HG03558 (cell line): Measurements from ENCODE around the gene MIB2.
"Not testable (repeated sequence)": the region's sequence is repeated elsewhere in the genome, so short reads cannot be mapped to it uniquely, and the experiment has no call there.

Experiments used
- ATAC-seq: cut with Tn5 transposase; IDR thresholded peaks from one replicate; pipeline ENCODE4 v1.9.1; 2021; ENCODE audit warnings: moderate number of reproducible peaks; ENCODE audit not compliant: unreplicated experiment; ENCODE audit errors: extremely low read depth

Gene MIB2

DNA sequence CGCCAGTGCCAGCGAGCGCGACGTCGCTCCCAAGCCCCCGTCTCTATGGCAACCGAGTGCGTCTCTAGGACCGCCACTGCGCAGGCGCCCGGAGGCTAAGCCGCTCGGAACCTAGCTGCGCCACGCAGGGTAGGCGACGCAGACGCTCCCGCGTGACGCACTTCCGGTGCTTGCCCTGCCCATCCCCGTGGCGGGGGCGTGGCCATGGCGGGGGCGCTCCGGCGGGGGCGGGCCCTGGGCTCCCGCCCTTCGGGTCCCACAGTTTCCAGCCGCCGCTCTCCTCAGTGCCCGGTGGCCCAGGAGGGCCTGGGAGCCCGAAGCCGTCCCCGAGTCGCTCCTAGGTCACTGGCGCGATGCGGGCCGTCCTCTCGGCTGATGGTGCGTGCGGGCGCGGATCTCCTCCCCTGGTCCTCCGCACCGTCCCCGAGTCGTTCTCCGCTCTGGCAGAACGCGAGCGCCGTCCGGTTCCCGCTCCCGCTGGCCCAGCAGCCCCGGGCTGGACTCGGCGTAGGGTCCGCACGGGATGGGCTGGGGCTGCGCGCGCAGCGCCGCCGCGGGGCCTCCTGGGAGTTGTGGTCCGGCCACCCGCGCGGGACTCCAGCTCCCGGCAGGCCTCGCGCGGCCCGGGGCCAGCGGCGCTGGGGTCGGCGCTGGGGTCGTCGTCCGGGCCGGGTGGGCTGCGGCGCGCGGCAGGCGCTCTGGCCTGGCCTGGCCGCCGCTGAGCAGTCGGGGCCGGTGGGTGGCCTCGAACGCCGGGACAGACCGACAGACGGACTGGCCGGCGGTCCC lies at the start of gene MIB2:
Gene MIB2 (plus strand): TSS at position 245 of the 789 bp plus-strand sequence. CDS start 7,953 bp downstream, outside the sequence.
- ATAC-seq, result peak; percentile 62

DNA sequence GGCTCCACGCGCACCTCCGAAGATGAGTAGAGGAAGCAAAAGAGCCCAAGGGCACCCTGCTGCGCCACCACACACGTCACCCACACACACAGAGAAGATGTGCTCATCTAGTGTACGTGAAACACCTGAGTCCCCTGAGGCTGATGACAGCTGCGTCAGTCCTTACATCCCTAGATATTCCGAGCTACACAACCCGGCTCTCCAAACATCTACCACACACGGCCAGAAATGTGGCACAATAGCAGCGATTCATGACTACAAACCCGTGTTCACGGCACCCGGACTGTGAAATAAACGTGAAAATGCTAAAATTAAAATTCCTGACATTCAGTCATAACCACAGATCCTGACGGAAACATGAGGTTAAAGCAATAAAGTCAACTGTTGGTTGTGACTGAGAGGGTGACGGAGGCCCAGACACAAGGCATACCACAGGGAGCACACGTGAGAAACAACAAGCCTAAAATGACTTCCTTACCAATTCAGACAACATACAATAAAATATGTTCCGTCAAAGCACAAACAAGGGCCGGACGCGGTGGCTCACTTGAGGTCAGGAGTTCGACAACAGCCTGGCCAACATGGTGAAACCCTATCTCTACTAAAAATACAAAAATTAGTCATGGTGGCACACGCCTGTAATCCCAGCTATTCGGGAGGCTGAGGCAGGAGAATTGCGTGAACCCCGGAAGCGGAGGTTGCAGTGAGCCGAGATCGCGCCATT lies 48.0 kb upstream of the MIB2 start:
- ATAC-seq, result no peak

DNA sequence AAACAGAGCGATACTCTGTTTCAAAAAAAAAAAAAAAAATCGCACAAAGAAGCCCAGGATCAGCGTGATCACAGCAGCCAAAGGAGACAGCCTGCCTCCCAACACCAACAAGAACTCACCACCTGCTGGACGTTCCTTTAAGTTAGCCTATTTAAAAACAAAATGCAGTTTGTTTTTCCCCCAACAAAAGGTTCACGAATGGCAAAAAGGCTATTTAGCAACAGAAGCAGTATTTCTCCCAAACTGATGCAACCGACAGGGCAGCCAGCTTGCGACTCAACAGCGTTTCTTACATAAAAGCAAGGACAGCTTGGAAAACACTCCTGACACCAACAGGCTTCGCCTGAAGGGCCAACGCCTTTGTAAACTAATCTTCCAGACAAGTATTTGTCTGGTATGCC lies 47.4 kb upstream of the MIB2 start:
- no peak for ATAC-seq

DNA sequence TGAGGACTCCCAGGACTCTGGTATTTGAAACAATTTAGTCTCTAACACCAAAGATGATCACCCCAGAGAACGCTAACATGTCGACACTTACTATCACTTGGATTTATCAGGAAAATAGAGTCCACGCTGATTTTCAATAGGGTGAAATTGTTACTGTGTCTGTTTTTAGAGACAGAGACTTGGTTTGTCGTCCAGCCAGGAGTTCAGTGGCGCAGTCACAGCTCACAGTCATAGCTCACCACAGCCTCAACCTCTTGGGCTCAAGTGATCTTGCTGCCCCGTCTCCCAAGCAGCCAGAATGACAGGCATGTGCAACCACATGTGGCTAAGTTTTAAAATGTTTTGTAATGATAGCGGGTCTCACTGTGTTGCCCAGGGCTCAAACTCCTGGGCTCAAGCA lies 46.0 kb upstream of the MIB2 start:
- no peak for ATAC-seq

DNA sequence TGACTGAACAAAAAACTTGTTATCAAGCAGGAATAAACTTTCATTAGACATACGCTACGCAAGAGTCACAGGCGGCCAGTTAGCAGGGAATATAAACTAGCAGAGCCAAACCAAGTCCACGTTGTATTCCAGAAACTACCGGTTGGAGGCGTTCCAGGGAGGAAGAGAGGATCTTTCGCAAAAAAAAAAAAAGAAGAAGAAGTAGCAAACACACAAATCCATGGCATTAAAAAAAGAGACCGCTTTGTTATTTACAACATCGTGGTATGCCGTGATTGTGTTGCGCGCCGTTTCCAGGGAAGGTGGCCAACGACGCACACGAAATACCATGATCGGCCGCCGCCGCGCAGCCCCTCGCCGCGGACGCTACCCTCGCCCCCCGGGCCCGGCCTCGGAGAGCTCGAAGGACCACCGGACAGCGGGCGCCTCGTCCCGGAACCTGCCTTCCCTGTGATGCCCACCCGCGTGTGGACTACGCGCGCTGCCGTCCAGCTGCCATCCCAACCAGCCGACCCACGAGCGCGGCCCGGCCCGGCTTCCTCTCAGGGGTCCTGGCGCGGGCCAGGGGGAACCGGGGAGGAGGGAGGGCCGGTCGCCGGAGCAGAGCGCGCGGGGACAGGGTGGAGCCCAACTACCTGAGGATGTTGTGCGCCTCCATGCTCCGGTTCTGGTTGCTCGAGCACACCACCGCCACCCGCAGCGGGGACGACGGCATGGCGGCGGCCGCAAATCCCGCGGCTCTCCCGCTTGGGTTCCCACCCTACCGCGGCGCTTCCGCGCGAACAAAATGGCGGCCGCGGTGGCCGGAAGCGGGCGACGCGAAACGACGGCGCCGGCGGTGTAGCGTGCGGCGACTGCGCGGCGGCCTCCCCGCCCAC lies 41.2 kb upstream of the MIB2 start:
- ATAC-seq, result peak; percentile 49

DNA sequence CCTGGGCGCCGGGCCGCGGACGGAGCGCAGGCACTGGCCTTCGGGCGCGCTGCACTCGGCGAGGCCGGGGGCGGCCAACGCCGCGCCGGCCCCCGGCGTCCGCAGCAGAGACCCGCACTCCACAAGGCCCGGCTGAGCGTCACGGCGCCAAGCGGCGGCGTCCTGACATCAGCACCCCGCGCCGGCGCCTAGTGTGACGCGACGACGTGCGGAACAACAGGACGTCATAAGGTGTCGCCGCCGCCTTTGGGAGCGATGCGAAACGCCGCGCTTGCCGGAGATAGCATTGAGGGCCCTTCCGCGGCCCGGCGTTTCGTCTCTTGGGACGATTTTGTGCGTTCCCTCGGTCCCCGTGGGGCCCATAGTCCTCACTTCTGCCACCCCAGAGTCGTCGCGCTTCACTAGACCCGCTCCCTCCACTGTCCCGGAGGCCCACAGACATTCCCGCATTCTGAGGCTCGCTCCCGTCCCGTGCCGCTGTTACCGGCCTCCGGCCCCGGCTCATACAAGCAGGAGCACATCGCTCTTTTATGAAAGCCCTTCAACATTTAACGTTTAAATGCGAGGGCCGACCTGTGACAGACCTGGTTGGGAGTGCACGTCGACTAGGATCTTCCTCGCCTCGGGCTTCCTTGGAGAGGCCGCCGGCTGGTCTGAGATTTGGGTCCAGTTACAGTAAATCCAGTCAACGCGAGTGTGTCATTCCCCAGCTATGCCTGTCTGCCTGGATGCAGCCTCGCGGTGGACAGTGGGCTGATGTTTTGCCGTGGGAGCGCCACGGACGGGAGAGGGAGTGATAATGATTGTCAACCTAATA lies 40.4 kb upstream of the MIB2 start, which contains the start of gene SSU72:
Gene SSU72 (minus strand): TSS at position 143 of the 817 bp plus-strand sequence. CDS start 306 bp downstream, outside the sequence.
- ATAC-seq, result peak; percentile 49

- no peak for ATAC-seq
Measured at GRCh38 chr1:1577367-1578011, 37.8 kb upstream of the MIB2 start.

DNA sequence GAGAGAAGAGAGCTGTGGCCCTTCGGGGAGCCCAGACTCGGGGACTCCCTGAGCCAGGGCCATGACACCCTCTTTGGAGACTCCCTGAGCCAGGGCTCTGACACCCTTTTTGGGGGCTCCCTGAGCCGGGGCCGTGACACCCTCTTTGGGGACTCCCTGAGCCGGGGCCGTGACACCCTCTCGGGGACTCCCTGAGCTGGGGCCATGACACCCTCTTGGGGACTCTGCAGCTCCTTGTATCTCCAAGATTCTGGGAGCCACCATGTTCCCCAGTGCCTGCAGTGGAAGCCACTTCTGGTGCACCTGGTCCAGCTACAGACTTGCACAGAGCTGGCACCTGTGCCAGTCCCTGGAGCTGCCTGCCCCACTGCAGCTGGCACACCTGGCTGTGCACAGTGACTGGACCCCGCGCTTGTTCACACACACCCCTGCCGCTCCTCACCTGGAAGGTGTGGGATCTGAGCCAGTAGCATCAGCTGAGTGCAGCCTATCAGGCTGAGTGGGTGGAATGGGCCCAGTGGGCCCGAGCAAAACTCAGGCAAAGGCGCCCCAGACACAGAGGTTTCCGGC lies 36.8 kb upstream of the MIB2 start:
- no peak for ATAC-seq

DNA sequence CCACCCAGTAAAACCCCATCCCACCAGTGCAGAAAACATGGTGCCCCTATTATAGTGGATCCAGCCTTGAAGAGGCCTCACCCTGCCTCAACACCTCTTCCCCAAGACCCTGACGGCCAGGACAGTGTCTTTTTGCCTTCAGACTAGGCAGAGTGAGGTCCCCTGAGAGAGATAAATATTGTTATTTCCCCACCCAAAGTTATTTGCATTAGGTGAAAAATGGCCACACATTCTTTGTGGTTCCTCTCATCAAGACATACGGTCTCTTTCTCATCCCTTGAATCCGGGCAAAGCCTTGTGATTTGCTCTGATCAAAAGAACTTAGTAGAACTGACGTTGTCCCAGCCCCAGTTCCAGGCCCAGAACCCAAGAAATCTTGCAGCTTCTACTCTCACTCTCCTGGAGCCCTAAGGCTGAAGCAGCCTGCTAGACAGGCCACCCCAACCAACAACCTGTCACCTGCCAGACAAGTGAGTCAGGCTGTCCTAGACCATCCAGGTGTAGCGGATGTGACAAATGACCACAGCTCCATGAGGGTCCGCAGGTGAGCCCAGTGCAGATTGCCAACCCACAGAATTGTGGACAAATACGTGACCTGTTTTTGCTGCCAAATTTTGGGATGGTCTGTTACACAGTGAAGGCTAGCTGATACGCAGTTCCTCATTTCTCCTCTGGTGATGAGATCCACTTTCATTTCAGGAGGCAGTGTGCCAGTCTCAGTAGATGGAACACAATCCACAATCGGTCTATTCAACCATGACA lies 32.5 kb upstream of the MIB2 start:
- no peak for ATAC-seq

- ATAC-seq, result no peak
Measured at GRCh38 chr1:1583347-1584010, 31.8 kb upstream of the MIB2 start.

GRCh38 chr1:1591452-1591851 lies 23.8 kb upstream of the MIB2 start:
- no peak for ATAC-seq

- ATAC-seq, result no peak
Measured at GRCh38 chr1:1593834-1594601, 21.3 kb upstream of the MIB2 start.

DNA sequence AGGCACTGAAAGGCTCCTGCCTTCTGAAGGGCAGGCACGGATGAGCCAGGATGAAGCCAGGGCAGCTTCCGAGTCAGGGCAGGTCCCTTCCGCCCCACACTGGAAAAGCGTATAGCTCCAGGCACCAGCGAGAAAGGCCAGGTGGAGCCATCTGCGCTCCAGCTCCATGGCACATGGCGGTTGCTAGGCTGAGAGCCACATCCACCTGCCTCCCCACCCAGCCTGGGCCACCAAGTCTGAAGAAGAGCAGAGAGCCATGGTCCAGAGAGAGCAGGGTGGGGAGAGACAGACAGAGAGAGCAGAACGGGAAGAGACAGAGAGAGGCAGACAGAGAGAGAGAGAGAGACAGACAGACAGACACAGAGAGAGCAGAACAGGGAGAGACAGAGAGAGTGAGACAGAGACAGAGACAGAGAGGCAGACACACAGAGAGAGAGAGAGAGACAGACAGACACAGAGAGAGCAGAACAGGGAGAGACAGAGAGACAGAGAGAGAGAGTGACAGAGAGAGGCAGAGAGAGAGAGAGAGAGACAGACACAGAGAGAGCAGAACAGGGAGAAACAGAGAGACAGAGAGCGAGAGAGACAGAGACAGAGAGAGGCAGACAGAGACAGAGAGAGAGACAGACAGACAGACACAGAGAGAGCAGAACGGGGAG lies 20.6 kb upstream of the MIB2 start:
- no peak for ATAC-seq

DNA sequence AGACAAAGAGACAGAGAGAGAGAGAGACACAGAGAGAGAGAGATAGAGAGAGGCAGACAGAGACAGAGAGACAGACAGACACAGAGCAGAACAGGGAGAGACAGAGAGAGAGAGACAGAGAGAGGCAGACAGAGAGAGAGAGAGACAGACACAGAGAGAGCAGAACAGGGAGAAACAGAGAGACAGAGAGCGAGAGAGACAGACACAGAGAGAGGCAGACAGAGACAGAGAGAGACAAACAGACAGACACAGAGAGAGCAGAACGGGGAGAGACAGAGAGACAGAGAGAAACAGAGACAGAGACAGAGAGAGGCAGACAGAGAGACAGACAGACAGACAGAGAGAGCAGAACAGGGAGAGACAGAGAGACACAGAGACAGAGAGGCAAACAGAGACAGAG lies 20.0 kb upstream of the MIB2 start:
- ATAC-seq, result not testable (repeated sequence)

DNA sequence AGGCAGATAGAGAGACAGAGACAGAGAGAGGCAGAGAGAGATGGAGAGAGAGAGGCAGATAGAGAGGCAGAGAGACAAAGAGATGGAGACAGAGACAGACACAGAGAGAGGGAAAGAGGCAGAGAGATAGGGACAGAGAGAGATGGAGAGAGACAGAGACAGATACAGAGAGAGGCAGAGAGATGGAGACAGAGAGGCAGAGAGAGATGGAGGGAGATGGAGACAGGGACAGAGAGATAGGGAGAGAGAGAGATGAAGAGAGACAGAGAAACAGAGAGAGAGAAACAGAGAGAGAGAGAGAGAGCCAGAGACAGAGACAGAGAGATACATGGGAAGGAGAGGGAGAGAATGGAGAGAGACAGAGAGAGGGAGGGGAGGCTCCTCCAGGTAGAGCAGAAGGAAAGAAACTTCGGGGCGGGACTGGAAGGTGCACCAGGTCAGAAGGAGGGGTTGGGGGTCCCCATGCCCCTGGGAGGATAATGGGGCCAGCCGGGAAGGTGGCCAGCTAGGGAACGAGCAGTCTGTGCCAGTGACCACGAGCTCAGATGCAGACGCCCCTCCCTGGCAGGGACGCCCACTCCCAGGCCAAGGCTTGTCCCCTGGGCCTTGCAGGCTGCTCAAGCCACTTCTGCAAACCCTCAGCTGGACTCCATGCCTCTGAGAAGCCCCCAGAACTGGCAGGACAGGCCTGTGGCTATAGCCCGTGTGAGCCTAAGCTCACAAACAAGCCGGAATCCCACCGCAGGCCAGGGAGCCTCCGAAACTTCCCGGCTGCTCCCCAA lies 18.6 kb upstream of the MIB2 start:
- no peak for ATAC-seq
